Measurements from ENCODE around the gene FPR2.

FPR2 gene

DNA sequence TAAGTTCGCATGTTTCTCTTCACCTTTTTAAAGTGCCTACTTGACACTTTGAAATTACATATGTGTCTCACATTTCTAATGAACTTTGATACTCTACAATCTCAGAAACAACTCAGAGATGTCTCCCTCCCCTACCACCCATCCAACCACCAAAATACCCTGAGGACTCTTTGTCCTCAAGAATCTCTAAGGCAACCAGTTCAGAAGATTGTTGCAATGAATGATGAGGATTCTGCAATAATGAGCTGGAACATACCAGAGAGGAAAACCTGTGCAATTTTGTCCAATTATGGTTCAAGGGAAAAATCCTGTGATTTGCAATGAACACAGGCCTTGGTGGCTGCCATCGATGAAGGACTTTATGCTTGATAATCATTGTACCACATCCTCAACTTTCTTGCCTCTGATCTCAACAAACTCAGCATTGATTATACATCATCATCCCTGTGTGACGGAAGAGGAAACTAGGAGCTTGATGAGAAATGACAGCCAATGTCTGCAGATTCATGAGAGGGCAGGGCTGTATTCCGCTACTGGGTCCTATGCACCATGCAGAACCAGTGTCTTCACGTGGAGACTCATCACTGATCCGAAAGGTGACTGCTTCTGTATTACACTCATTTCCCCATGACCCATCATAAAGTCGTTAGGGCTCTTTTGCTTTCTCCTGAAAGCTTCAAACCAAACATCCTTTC, 10.4 kb upstream of the FPR2 start:
- DNase-seq (ENCODE audit: low read depth in 1 of 2, low spot score in 1 of 2) = no peak
- Histone ChIP-seq H3K4me3 (replicated peaks; ENCODE audit: insufficient read depth, low read length) (peak overlapping the region; percentile 4), H3K27ac (replicated peaks) (peak overlapping the region; percentile 45), H3K27me3 (ENCODE audit: insufficient read depth, poor library complexity, severe bottlenecking) (no peaks in the 10 kb centered on the region)
- TF ChIP-seq GABPA (IDR thresholded peaks at IDR 0.05; ENCODE audit: low read depth) (no peak), SPI1 (IDR thresholded peaks at IDR 0.05; ENCODE audit: borderline replicate concordance, low read depth) (no peak), POLR2AphosphoS5 (IDR thresholded peaks at IDR 0.05; ENCODE audit: low read depth) (no peak)
- TF ChIP-seq, protein P1, sequence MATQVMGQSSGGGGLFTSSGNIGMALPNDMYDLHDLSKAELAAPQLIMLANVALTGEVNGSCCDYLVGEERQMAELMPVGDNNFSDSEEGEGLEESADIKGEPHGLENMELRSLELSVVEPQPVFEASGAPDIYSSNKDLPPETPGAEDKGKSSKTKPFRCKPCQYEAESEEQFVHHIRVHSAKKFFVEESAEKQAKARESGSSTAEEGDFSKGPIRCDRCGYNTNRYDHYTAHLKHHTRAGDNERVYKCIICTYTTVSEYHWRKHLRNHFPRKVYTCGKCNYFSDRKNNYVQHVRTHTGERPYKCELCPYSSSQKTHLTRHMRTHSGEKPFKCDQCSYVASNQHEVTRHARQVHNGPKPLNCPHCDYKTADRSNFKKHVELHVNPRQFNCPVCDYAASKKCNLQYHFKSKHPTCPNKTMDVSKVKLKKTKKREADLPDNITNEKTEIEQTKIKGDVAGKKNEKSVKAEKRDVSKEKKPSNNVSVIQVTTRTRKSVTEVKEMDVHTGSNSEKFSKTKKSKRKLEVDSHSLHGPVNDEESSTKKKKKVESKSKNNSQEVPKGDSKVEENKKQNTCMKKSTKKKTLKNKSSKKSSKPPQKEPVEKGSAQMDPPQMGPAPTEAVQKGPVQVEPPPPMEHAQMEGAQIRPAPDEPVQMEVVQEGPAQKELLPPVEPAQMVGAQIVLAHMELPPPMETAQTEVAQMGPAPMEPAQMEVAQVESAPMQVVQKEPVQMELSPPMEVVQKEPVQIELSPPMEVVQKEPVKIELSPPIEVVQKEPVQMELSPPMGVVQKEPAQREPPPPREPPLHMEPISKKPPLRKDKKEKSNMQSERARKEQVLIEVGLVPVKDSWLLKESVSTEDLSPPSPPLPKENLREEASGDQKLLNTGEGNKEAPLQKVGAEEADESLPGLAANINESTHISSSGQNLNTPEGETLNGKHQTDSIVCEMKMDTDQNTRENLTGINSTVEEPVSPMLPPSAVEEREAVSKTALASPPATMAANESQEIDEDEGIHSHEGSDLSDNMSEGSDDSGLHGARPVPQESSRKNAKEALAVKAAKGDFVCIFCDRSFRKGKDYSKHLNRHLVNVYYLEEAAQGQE (IDR thresholded peaks at IDR 0.05; ENCODE audit: insufficient replicate concordance, low read depth) = no peak
- TF ChIP-seq, protein P2, sequence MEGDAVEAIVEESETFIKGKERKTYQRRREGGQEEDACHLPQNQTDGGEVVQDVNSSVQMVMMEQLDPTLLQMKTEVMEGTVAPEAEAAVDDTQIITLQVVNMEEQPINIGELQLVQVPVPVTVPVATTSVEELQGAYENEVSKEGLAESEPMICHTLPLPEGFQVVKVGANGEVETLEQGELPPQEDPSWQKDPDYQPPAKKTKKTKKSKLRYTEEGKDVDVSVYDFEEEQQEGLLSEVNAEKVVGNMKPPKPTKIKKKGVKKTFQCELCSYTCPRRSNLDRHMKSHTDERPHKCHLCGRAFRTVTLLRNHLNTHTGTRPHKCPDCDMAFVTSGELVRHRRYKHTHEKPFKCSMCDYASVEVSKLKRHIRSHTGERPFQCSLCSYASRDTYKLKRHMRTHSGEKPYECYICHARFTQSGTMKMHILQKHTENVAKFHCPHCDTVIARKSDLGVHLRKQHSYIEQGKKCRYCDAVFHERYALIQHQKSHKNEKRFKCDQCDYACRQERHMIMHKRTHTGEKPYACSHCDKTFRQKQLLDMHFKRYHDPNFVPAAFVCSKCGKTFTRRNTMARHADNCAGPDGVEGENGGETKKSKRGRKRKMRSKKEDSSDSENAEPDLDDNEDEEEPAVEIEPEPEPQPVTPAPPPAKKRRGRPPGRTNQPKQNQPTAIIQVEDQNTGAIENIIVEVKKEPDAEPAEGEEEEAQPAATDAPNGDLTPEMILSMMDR (IDR thresholded peaks at IDR 0.05; ENCODE audit: insufficient read depth, low read length) = no peak

DNA sequence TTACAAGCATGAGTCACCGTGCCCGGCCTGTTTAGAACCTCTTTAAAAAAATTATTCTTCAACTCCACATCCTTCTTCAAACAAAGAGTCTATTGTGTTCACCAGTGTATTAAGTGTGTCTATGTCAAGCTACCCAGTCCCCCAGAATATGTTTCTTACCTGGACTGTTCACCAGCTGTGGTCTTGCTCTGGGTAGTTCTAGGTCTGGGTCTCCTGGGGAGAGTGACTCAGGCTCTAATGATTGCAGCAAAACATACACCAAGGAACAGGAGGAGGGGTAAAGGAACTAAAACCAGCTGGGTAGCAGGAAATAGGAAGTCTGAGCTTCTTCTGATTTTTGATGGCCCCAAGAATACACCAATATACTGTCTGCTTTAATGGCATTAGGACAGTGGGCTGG, 9.3 kb upstream of the FPR2 start, which contains the start of gene FPR1:
FPR1 (minus strand) TSS at position 224 of the 400 bp plus-strand sequence. CDS start 4,884 bp downstream, outside the sequence.
- DNase-seq (ENCODE audit: low read depth in 1 of 2, low spot score in 1 of 2) = peak; percentile 76 to 85
- Histone ChIP-seq H3K4me3 (replicated peaks; ENCODE audit: insufficient read depth, low read length) (peak within 1 kb of the TSS; percentile 4), H3K27ac (replicated peaks) (peak within 1 kb of the TSS; percentile 45), H3K27me3 (ENCODE audit: insufficient read depth, poor library complexity, severe bottlenecking) (no peaks in the 10 kb centered on the region)
- TF ChIP-seq, protein P1 (IDR thresholded peaks at IDR 0.05; ENCODE audit: insufficient replicate concordance, low read depth) = no peak
- TF ChIP-seq SPI1 (IDR thresholded peaks at IDR 0.05; ENCODE audit: borderline replicate concordance, low read depth) (peak; percentile 69), POLR2AphosphoS5 (IDR thresholded peaks at IDR 0.05; ENCODE audit: low read depth) (no peak)

DNA sequence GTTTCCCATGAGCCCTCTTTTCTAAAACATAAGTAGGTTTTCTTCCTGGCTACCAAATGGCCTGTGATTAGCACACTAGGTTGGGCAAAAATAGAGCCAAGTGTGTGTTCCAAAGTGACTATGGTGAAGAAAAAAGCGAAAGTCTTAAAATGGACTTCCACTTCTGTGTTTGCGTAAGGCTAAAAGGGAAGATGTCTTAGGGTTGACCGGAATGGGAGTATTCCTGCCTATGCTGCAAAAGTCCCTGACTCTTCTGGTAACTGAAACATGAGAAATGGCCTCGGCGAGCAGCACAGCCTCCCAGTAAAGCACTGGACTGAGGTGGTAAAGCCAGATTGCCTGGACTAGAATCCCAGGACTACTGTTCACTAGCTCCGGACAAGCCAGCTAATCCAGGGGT, 6.9 kb upstream of the FPR2 start:
- Histone ChIP-seq H3K4me3 (replicated peaks; ENCODE audit: insufficient read depth, low read length) (no peak overlapping the region), H3K27me3 (ENCODE audit: insufficient read depth, poor library complexity, severe bottlenecking) (no peaks in the 10 kb centered on the region), H3K27ac (replicated peaks) (peak overlapping the region; percentile 61)
- DNase-seq (ENCODE audit: low read depth in 1 of 2, low spot score in 1 of 2) = peak; percentile 54 to 57
- TF ChIP-seq SPI1 (IDR thresholded peaks at IDR 0.05; ENCODE audit: borderline replicate concordance, low read depth) (peak; percentile 38; the same call in 1 of the 2 replicates), POLR2AphosphoS5 (IDR thresholded peaks at IDR 0.05; ENCODE audit: low read depth) (no peak)

DNA sequence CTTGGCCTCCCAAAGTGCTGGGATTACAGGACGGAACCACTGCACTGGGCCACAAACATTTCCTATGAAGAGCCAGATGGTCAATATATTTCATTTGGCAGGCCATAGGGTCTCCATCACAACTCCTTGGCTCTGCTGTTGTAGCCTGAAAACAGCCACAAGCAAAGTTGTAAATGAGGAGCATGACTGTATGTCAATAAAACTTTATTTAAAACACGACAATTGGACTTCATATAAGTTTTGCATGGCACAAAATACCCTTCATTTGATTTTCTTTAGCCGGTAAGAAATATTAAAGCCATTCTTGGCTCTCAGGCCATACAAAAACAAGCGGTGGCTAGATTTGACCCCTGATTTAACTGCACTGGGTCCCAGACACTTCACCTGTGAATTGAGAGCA, 6.2 kb upstream of the FPR2 start:
- TF ChIP-seq SPI1 (IDR thresholded peaks at IDR 0.05; ENCODE audit: borderline replicate concordance, low read depth) = no peak
- TF ChIP-seq, protein P2 (IDR thresholded peaks at IDR 0.05; ENCODE audit: insufficient read depth, low read length) = no peak
- TF ChIP-seq GABPA (IDR thresholded peaks at IDR 0.05; ENCODE audit: low read depth) = no peak
- TF ChIP-seq POLR2AphosphoS5 (IDR thresholded peaks at IDR 0.05; ENCODE audit: low read depth) = no peak
- TF ChIP-seq, protein P1 (IDR thresholded peaks at IDR 0.05; ENCODE audit: insufficient replicate concordance, low read depth) = no peak
- Histone ChIP-seq H3K4me3 (replicated peaks; ENCODE audit: insufficient read depth, low read length) (no peak overlapping the region), H3K27ac (replicated peaks) (peak overlapping the region; percentile 61; the same call in 1 of the 2 replicates), H3K27me3 (ENCODE audit: insufficient read depth, poor library complexity, severe bottlenecking) (no peaks in the 10 kb centered on the region)
- no peak for DNase-seq (ENCODE audit: low read depth in 1 of 2, low spot score in 1 of 2)

Measured in HL-60 (cell line).